Upper lobe of left lung (tissue), 4 donors: Measurements from ENCODE around the gene UNC13C.

ENCODE experiments used
- CTCF ChIP-seq, 6 experiments: fragments of 450-650 bp in 4 of 6; fragments of 200-600 bp in 2 of 6; sonication (generic) in 2 of 6; IDR thresholded peaks; one replicate each; pipeline ENCODE4 v1.5.1; 2016 to 2019; ENCODE audit warnings: antibody characterized with exemption in 6 of 6
- EP300 ChIP-seq, 4 donors: sonication (generic); formaldehyde crosslinking; IDR thresholded peaks; one replicate each; pipeline ENCODE4 v1.5.1; 2017; ENCODE audit warnings: antibody characterized with exemption in 4 of 4, control low read depth in 2 of 4
- POLR2A ChIP-seq, 4 donors: fragments of 450-650 bp; IDR thresholded peaks; one replicate each; pipeline ENCODE4 v1.5.1; 2016 to 2017; ENCODE audit warnings: antibody characterized with exemption in 4 of 4, mild to moderate bottlenecking in 2 of 4

- TF ChIP-seq POLR2A (IDR thresholded peaks at IDR 0.05) = no peak
- TF ChIP-seq EP300 (IDR thresholded peaks at IDR 0.05) = no peak
- no peak for TF ChIP-seq CTCF (IDR thresholded peaks at IDR 0.05)
Measured at GRCh38 chr15:54636147-54636546, 657.9 kb downstream of the UNC13C start.
